Hematopoietic multipotent progenitor cell treated with erythropoietin and hydrocortisone succinate and interleukin-3 and kit ligand, for 15 days (in vitro differentiated cells): Measurements from ENCODE around the gene ME3.
"Not testable (repeated sequence)": the region's sequence is repeated elsewhere in the genome, so short reads cannot be mapped to it uniquely, and the experiment has no call there.

Experiments used
- DNase-seq: peaks from one replicate; pipeline ENCODE4 v3.0.0-alpha.2; 2015; ENCODE audit warnings: low spot score

Gene ME3

GRCh38 chr11:86620891-86621521 lies 51.4 kb downstream of the ME3 start:
- no peak for DNase-seq

- not testable (repeated sequence) for DNase-seq
Observed at GRCh38 chr11:86619428-86619827, 53.0 kb downstream of the ME3 start.

GRCh38 chr11:86617502-86617901 lies 54.9 kb downstream of the ME3 start:
- DNase-seq = no peak

GRCh38 chr11:86615487-86615886 lies 56.9 kb downstream of the ME3 start:
- no peak for DNase-seq

- DNase-seq = no peak
Observed at GRCh38 chr11:86610559-86611341, 61.7 kb downstream of the ME3 start.

GRCh38 chr11:86608251-86608799 lies 64.1 kb downstream of the ME3 start:
- DNase-seq = peak; percentile 63

GRCh38 chr11:86606836-86607481 lies 65.5 kb downstream of the ME3 start:
- DNase-seq = no peak

GRCh38 chr11:86606270-86606835 lies 66.1 kb downstream of the ME3 start:
- DNase-seq = no peak

- no peak for DNase-seq
Observed at GRCh38 chr11:86596861-86597586, 75.4 kb downstream of the ME3 start.

GRCh38 chr11:86595955-86596354 lies 76.5 kb downstream of the ME3 start:
- no peak for DNase-seq

GRCh38 chr11:86595451-86595850 lies 77.0 kb downstream of the ME3 start:
- DNase-seq = no peak

GRCh38 chr11:86594746-86595145 lies 77.7 kb downstream of the ME3 start:
- DNase-seq = no peak

- no peak for DNase-seq
Observed at GRCh38 chr11:86593833-86594232, 78.6 kb downstream of the ME3 start.

- DNase-seq = peak; percentile 53
Observed at GRCh38 chr11:86592659-86593451, 79.6 kb downstream of the ME3 start.

GRCh38 chr11:86592047-86592591 lies 80.3 kb downstream of the ME3 start:
- DNase-seq = no peak

- DNase-seq = no peak
Observed at GRCh38 chr11:86591631-86592030, 80.8 kb downstream of the ME3 start.

GRCh38 chr11:86589856-86590589 lies 82.4 kb downstream of the ME3 start:
- no peak for DNase-seq

GRCh38 chr11:86589204-86589603 lies 83.2 kb downstream of the ME3 start:
- no peak for DNase-seq

GRCh38 chr11:86588566-86589090 lies 83.8 kb downstream of the ME3 start:
- no peak for DNase-seq
